Ascending aorta (tissue), 2 donors: Measurements from ENCODE around the gene KLF11. TPM values are rescaled to one million over a fixed set of nuclear protein-coding genes. Genes with fewer than 3 reads are reported as not detected.
A peak's percentile ranks its signal among the peaks of the same experiment; 100 is the strongest.

Source experiments
- DNase-seq, 2 donors: peaks; one replicate each; pipeline ENCODE4 v3.0.0-alpha.2; 2019; ENCODE audit warnings: low spot score in 2 of 2
- H3K27ac ChIP-seq, 2 donors: fragments of 200-600 bp; sonication (generic); one replicate each; pipeline ENCODE4 v1.5.1; 2016 to 2017; ENCODE audit warnings: mild to moderate bottlenecking in 1 of 2
- H3K27me3 ChIP-seq: fragments of 200-600 bp; sonication (generic); one replicate; pipeline ENCODE4 v1.5.1; 2017
- H3K36me3 ChIP-seq, 2 donors: fragments of 200-600 bp; sonication (generic); one replicate each; pipeline ENCODE4 v1.5.1; 2016
- H3K4me1 ChIP-seq, 2 donors: fragments of 200-600 bp; sonication (generic); one replicate each; pipeline ENCODE4 v1.5.1; 2016 to 2017; ENCODE audit warnings: mild to moderate bottlenecking in 1 of 2
- H3K4me3 ChIP-seq, 2 donors: fragments of 200-600 bp; sonication (generic); one replicate each; pipeline ENCODE4 v1.5.1; 2016 to 2017; ENCODE audit warnings: mild to moderate bottlenecking in 1 of 2
- H3K9me3 ChIP-seq, 2 donors: fragments of 200-600 bp; sonication (generic); one replicate each; pipeline ENCODE4 v1.5.1; 2016
- intact Hi-C: fragments of 100-400 bp; cut with DNase I; formaldehyde crosslinking; loops from one replicate; pipeline ENCODE4 v1.15.1; 2023
- total RNA-seq: library from RNA; depleted of rRNA; stranded (reverse); fragments of >200 nt; gene quantifications from one replicate; pipeline ENCODE4 v1.1.0, GENCODE V29; 2016
- TF ChIP-seq, protein P1 (sequence below), 3 experiments: fragments of 200-600 bp in 2 of 3; fragments of 450-650 bp in 1 of 3; sonication (generic) in 2 of 3; IDR thresholded peaks; one replicate each; pipeline ENCODE4 v1.5.1; 2016 to 2019; ENCODE audit warnings: antibody characterized with exemption in 3 of 3, mild to moderate bottlenecking in 1 of 3, moderate library complexity in 1 of 3

KLF11 gene
- total RNA-seq, 1 donor from 2014 or later = 37.6 TPM

DNA sequence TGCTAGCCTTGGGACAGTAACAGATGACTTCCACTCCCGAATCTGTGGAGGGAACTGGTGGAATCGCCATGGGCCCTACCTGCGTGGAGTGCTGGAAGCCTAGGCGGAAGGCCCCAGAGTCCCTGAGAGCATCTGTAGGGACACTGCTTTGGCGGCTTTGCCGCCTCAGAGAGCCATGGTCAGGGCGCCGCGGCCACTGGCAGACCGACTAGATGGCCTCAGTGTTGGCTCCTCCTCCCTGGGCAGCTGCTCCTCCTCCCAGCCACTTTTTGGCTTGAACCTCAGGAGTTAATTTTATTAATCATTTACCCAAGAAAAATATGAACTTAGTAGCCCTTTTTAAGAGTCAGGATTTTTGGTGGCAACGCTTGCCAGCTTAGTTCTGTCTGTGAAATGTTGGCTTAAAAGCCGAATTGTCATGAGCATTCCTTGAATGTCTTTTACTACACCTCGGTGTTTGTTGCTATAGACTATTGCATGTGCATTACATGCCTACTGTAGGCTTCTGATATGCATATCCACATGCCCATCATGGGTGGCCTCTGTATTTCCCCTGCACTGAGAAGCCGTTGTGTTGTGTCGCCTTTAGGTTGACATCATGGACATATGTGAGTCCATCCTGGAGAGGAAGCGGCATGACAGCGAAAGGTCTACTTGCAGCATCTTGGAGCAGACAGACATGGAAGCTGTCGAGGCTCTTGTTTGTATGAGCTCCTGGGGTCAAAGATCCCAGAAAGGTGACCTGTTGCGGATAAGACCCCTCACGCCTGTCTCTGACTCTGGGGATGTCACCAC is 2.4 kb downstream of the KLF11 start:
- peak overlapping the region in 1 of 2 donors; percentile 65 for H3K4me3 ChIP-seq
- intact Hi-C loops = loop anchor here (10.0 kb wide), 2 partner anchors 259 to 411 kb away; partner anchors contain the start of genes HPCAL1 and YWHAQ
- no peak for DNase-seq
- H3K27ac ChIP-seq = peak overlapping the region; percentile 97
- TF ChIP-seq, protein P1, sequence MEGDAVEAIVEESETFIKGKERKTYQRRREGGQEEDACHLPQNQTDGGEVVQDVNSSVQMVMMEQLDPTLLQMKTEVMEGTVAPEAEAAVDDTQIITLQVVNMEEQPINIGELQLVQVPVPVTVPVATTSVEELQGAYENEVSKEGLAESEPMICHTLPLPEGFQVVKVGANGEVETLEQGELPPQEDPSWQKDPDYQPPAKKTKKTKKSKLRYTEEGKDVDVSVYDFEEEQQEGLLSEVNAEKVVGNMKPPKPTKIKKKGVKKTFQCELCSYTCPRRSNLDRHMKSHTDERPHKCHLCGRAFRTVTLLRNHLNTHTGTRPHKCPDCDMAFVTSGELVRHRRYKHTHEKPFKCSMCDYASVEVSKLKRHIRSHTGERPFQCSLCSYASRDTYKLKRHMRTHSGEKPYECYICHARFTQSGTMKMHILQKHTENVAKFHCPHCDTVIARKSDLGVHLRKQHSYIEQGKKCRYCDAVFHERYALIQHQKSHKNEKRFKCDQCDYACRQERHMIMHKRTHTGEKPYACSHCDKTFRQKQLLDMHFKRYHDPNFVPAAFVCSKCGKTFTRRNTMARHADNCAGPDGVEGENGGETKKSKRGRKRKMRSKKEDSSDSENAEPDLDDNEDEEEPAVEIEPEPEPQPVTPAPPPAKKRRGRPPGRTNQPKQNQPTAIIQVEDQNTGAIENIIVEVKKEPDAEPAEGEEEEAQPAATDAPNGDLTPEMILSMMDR (IDR thresholded peaks at IDR 0.05) = no peak
- H3K36me3 ChIP-seq = peaks cover 17 to 20% of the 10 kb centered on the region in 2 donors
- H3K9me3 ChIP-seq = no peaks in the 10 kb centered on the region
- peaks cover 6 to 36% of the 10 kb centered on the region in 2 donors for H3K4me1 ChIP-seq
- no peaks in the 10 kb centered on the region for H3K27me3 ChIP-seq

DNA sequence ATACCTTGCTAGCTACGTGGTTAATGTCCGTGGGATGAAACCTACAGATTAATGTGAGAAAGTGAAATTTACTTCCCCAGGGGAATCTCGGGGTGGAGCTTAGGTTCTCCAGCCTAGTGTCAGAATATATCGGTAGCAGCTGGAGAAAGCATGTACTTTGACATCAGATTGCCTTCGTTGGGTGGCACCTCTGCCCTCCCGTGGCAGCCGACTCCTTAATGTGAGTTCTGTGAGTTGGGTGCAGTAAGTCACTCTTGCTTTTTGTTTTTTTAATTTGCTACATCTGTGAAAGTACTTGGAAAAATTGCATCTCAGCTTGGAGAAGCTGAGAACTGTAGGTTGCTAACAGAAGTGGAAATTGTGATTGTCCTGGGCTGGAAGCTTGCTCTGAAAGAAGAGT is 3.6 kb downstream of the KLF11 start:
- H3K4me1 ChIP-seq = peaks cover 6 to 32% of the 10 kb centered on the region in 2 donors
- peaks cover 18 to 29% of the 10 kb centered on the region in 2 donors for H3K36me3 ChIP-seq
- H3K27ac ChIP-seq = no peak overlapping the region
- intact Hi-C loops = loop anchor here (10.0 kb wide), 2 partner anchors 258 to 412 kb away; partner anchors contain the start of genes HPCAL1 and YWHAQ
- TF ChIP-seq, protein P1 (IDR thresholded peaks at IDR 0.05) = no peak
- DNase-seq = no peak
- H3K9me3 ChIP-seq = no peaks in the 10 kb centered on the region
- no peaks in the 10 kb centered on the region for H3K27me3 ChIP-seq
- no peak overlapping the region for H3K4me3 ChIP-seq

DNA sequence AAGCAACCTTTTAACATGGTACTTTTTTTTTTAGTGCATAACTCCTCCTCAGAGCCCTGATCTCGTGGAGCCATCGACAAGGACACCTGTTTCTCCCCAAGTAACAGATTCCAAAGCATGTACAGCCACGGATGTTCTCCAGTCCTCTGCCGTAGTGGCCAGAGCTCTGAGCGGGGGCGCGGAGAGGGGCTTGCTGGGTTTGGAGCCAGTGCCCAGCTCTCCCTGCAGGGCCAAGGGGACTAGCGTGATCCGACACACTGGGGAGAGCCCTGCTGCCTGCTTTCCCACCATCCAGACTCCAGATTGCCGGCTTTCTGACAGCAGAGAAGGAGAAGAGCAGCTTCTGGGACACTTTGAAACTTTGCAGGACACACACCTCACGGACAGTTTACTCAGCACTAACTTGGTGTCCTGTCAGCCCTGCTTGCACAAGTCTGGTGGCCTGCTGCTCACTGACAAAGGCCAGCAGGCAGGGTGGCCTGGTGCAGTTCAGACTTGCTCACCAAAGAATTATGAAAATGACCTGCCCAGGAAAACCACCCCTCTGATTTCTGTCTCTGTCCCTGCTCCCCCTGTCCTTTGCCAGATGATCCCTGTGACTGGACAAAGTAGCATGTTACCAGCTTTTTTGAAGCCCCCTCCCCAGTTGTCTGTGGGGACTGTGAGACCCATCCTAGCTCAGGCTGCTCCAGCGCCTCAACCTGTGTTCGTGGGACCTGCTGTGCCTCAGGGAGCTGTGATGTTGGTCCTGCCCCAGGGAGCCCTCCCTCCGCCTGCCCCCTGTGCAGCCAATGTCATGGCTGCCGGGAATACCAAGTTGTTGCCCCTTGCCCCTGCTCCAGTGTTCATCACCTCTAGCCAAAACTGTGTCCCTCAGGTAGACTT is 4.5 kb downstream of the KLF11 start:
- no peak for DNase-seq
- no peaks in the 10 kb centered on the region for H3K27me3 ChIP-seq
- H3K9me3 ChIP-seq = no peaks in the 10 kb centered on the region
- peak overlapping the region in 1 of 2 donors; percentile 16 for H3K27ac ChIP-seq
- peaks cover 0 to 24% of the 10 kb centered on the region in 2 donors for H3K4me1 ChIP-seq
- TF ChIP-seq, protein P1 (IDR thresholded peaks at IDR 0.05) = no peak
- intact Hi-C loops = loop anchor here (1.0 to 10.0 kb wide), 5 partner anchors 13 to 413 kb away; partner anchors contain the start of genes HPCAL1 and YWHAQ
- peaks cover 24 to 37% of the 10 kb centered on the region in 2 donors for H3K36me3 ChIP-seq
- no peak overlapping the region for H3K4me3 ChIP-seq

DNA sequence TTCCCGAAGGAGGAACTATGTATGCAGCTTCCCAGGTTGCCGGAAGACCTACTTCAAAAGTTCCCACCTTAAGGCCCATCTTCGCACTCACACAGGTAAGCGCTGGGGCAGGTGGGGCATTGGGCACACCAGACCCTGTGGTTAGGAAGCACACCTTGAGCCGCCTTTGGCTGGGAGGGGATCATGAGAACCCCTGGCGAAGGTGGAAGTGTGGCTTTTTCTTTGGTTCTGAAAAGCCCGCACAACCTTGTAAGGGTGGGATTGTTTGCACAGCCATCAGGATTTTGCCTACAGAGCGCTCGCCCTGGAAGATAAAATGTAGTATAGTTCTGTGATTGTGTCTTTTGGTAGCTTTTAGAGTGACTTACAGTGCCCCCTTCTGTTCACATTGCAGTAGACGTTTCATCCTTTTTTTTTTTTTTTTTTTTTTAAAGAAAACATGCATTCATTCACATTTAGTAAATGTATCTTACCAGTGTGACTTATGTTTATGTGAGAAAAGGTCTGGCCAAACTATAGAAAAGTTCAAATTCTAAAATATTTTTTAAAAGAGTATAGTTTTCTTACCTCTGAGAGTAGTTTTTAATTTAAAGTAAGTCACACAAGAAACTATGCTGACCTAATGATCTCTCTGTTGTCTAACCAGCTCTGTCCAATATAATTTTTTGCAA is 5.3 kb downstream of the KLF11 start:
- H3K9me3 ChIP-seq = no peaks in the 10 kb centered on the region
- H3K4me3 ChIP-seq = no peak overlapping the region
- peaks cover 26 to 44% of the 10 kb centered on the region in 2 donors for H3K36me3 ChIP-seq
- no peak for DNase-seq
- peak overlapping the region in 1 of 2 donors; percentile 16 for H3K27ac ChIP-seq
- H3K27me3 ChIP-seq = no peaks in the 10 kb centered on the region
- TF ChIP-seq, protein P1 (IDR thresholded peaks at IDR 0.05) = peak; percentile 36 to 70 (median 57)
- intact Hi-C loops = loop anchor here (1.0 to 10.0 kb wide), 5 partner anchors 14 to 414 kb away; partner anchors contain the start of genes HPCAL1 and YWHAQ
- peaks cover 0 to 28% of the 10 kb centered on the region in 2 donors for H3K4me1 ChIP-seq

DNA sequence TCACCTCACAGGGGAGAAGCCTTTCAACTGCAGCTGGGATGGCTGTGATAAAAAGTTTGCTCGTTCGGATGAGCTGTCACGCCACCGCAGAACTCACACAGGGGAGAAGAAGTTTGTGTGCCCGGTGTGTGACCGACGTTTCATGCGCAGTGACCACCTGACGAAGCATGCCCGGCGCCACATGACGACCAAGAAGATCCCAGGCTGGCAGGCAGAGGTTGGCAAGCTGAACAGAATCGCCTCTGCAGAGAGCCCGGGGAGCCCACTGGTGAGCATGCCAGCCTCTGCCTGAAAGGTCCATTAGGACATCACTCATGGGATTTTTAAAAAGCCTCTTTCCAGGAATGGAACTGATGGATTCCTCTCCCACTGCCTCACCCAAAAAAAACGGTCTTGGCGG is 8.9 kb downstream of the KLF11 start:
- intact Hi-C loops = no loop called here
- no peak for DNase-seq
- TF ChIP-seq, protein P1 (IDR thresholded peaks at IDR 0.05) = no peak
- no peaks in the 10 kb centered on the region for H3K9me3 ChIP-seq
- H3K36me3 ChIP-seq = peaks cover 27 to 65% of the 10 kb centered on the region in 2 donors
- no peak overlapping the region for H3K27ac ChIP-seq
- H3K4me3 ChIP-seq = no peak overlapping the region
- no peaks in the 10 kb centered on the region for H3K27me3 ChIP-seq
- H3K4me1 ChIP-seq = peaks cover 0 to 14% of the 10 kb centered on the region in 2 donors
